Endothelial cell of umbilical vein (primary cell): ENCODE measurements around the gene TEAD3. TPM values are rescaled to one million over a fixed set of nuclear protein-coding genes. Genes with fewer than 3 reads are reported as not detected.

ENCODE experiments used
- BruUV-seq: library from RNA; stranded (reverse); fragments of 400-500 nt; replicated peaks from 2 replicates; lab custom pipeline; 2021; lab: Mats Ljungman, UMichigan
- CTCF ChIA-PET: fragments of 300-600, 350-600 bp; sonication (Branson Sonifier 250); formaldehyde crosslinking; loops from one replicate; lab custom pipeline; 2021; ENCODE audit warnings: antibody characterized with exemption, inconsistent platforms; lab: Charles Lee
- POLR2A ChIA-PET: fragments of 300-600, 350-600 bp; sonication (Branson Sonifier 250); formaldehyde crosslinking; loops from one replicate; lab custom pipeline; 2021; ENCODE audit warnings: antibody characterized with exemption, inconsistent platforms; lab: Charles Lee
- DNase-seq: peaks from one replicate; pipeline ENCODE4 v3.0.0-alpha.2; 2011; ENCODE audit warnings: low read depth, low spot score
- FAIRE-seq: peaks from 2 replicates; lab custom pipeline; 2011; peaks lifted over from hg19 to GRCh38; lab: Jason Lieb, UNC
- H2AFZ ChIP-seq: 2 replicates; pipeline ENCODE4 v1.6.0; 2012; ENCODE audit warnings: low read depth, low read length, control low read depth, inconsistent platforms
- H3K27ac ChIP-seq: 2 replicates; pipeline ENCODE4 v1.5.1; 2011; ENCODE audit warnings: low read depth, mild to moderate bottlenecking, control low read depth, low read length, moderate library complexity; ENCODE audit not compliant: insufficient read depth
- H3K27me3 ChIP-seq, 2 experiments: 2 replicates each; pipeline versions ENCODE4 v1.6.0 to v1.6.1; 2011; ENCODE audit warnings: low read length in 2 of 2, mixed read lengths in 1 of 2; ENCODE audit not compliant: control insufficient read depth in 2 of 2, insufficient read depth in 2 of 2
- H3K36me3 ChIP-seq, 2 experiments: 2 replicates in 1 of 2; 3 replicates in 1 of 2; pipeline ENCODE4 v1.5.1; 2011; ENCODE audit warnings: low read length in 2 of 2, mild to moderate bottlenecking in 1 of 2, moderate library complexity in 1 of 2; ENCODE audit not compliant: control insufficient read depth in 2 of 2, insufficient read depth in 2 of 2; ENCODE audit errors: extremely low read depth in 1 of 2
- H3K4me1 ChIP-seq: 3 replicates; pipeline ENCODE4 v1.5.1; 2011; ENCODE audit warnings: mild to moderate bottlenecking, low read length; ENCODE audit not compliant: control insufficient read depth, insufficient read depth; ENCODE audit errors: extremely low read depth
- H3K4me2 ChIP-seq: 2 replicates; pipeline ENCODE4 v1.6.1; 2011; ENCODE audit warnings: low read length, control low read depth, mixed read lengths; ENCODE audit not compliant: insufficient read depth
- H3K4me3 ChIP-seq, 3 experiments: fragments of 200-600 bp in 1 of 3; sonication (generic), shearing (Covaris generic) in 1 of 3; replicated peaks in 1 of 3; 2 replicates each; pipeline ENCODE4 v1.5.1; 2011 to 2016; ENCODE audit warnings: control low read depth in 3 of 3, low read length in 3 of 3, mild to moderate bottlenecking in 2 of 3, inconsistent platforms in 1 of 3, low read depth in 1 of 3, moderate library complexity in 1 of 3; ENCODE audit not compliant: insufficient read depth in 1 of 3
- H3K79me2 ChIP-seq: 2 replicates; pipeline ENCODE4 v1.6.0; 2012; ENCODE audit warnings: low read length, inconsistent platforms; ENCODE audit not compliant: control insufficient read depth, insufficient read depth
- H3K9ac ChIP-seq: replicated peaks from 2 replicates; pipeline ENCODE3; 2011; ENCODE audit warnings: low read length, control low read depth; ENCODE audit not compliant: insufficient read depth; ENCODE audit errors: extremely low read depth
- H3K9me1 ChIP-seq: replicated peaks from 3 replicates; pipeline ENCODE4 v1.6.0; 2011; ENCODE audit warnings: mild to moderate bottlenecking, low read length; ENCODE audit not compliant: control insufficient read depth, insufficient read depth; ENCODE audit errors: extremely low read depth
- H3K9me3 ChIP-seq: replicated peaks from 2 replicates; pipeline ENCODE4 v1.5.1; 2012; ENCODE audit warnings: low read length, inconsistent platforms; ENCODE audit not compliant: control insufficient read depth, insufficient read depth
- H4K20me1 ChIP-seq: replicated peaks from 2 replicates; pipeline ENCODE3; 2011; ENCODE audit warnings: mild to moderate bottlenecking, low read length; ENCODE audit not compliant: control insufficient read depth, insufficient read depth; ENCODE audit errors: extremely low read depth
- CTCF ChIP-seq, 2 donors: IDR thresholded peaks; 1 replicate in 1 of 2; 2 replicates in 1 of 2; pipeline ENCODE4 v1.5.1; 2011; ENCODE audit warnings: low read length in 2 of 2, mild to moderate bottlenecking in 2 of 2, moderate library complexity in 2 of 2, control low read depth in 1 of 2, inconsistent platforms in 1 of 2, low read depth in 1 of 2; ENCODE audit not compliant: insufficient read depth in 1 of 2; ENCODE audit errors: extremely low read depth in 1 of 2
- EZH2 ChIP-seq: IDR thresholded peaks from 2 replicates; pipeline ENCODE4 v1.6.1; 2012; ENCODE audit warnings: borderline replicate concordance, low read depth, mild to moderate bottlenecking, moderate library complexity, low read length, inconsistent platforms; ENCODE audit not compliant: severe bottlenecking
- FOS ChIP-seq: IDR thresholded peaks from 2 replicates; pipeline ENCODE4 v1.6.1; 2011; ENCODE audit warnings: mild to moderate bottlenecking, low read length, moderate library complexity, borderline replicate concordance; ENCODE audit not compliant: insufficient read depth
- GATA2 ChIP-seq: IDR thresholded peaks from 2 replicates; pipeline ENCODE4 v1.7.0; 2011; ENCODE audit warnings: low read depth, mild to moderate bottlenecking, moderate library complexity, mixed read lengths, low read length; ENCODE audit not compliant: insufficient read length, insufficient read depth
- JUN ChIP-seq: IDR thresholded peaks from 2 replicates; pipeline ENCODE4 v1.6.1; 2011; ENCODE audit warnings: borderline replicate concordance, low read depth; ENCODE audit not compliant: insufficient read length, insufficient read depth
- MAX ChIP-seq: IDR thresholded peaks from 2 replicates; pipeline ENCODE4 v1.6.1; 2011; ENCODE audit not compliant: insufficient read depth, insufficient read length
- MYC ChIP-seq: IDR thresholded peaks from one replicate; pipeline ENCODE4 v1.6.1; 2011; ENCODE audit warnings: mild to moderate bottlenecking, low read depth, low read length
- POLR2A ChIP-seq: IDR thresholded peaks from 2 replicates; pipeline ENCODE4 v1.6.1; 2012; ENCODE audit warnings: low read depth, mild to moderate bottlenecking, control low read depth, low read length
- POLR2AphosphoS5 ChIP-seq: IDR thresholded peaks from 2 replicates; pipeline ENCODE4 v1.6.1; 2012; ENCODE audit warnings: low read depth, mild to moderate bottlenecking, control low read depth, low read length, moderate library complexity; ENCODE audit not compliant: insufficient read depth
- dilution Hi-C: fragments of 300-500 bp; cut with MboI; formaldehyde crosslinking; loops from one replicate; pipeline ENCODE4 v1.15.0; 2019; ENCODE audit warnings: low sequenced_read_pairs; ENCODE audit not compliant: extremely low pct_ligation_motif_present
- intact Hi-C: fragments of 100-400 bp; cut with micrococcal nuclease; formaldehyde crosslinking; loops from one replicate; pipeline ENCODE4 v1.10.0; 2022
- polyA plus RNA-seq, 4 experiments: library from polyadenylated mRNA; depleted of rRNA in 3 of 4; stranded (reverse) in 3 of 4; unstranded in 1 of 4; fragments of >200 nt; gene quantifications; 2 replicates each; pipeline versions ENCODE4 v1.2.1 to v1.2.3, GENCODE V29; 2011 to 2012; ENCODE audit warnings: missing spikeins in 1 of 4
- total RNA-seq: library from RNA; stranded (reverse); gene quantifications from 2 replicates; pipeline ENCODE4 v1.2.3, GENCODE V29; 2021

Gene TEAD3
- total and polyA plus RNA-seq, 2 donors (not counting 3 experiments of a cell fraction or from before 2014, with no cell fraction given), result 1.1 to 1.6 TPM

GRCh38 chr6:35494161-35494563, 2.7 kb downstream of the TEAD3 start:
- no peak overlapping the region for H3K27ac ChIP-seq
- dilution Hi-C loops, result no loop called here
- no peaks in the 10 kb centered on the region for H3K9me3 ChIP-seq
- no peak for TF ChIP-seq MYC
- peak; percentile 50 for TF ChIP-seq POLR2AphosphoS5
- H2AFZ ChIP-seq, result no peak overlapping the region
- no peaks in the 10 kb centered on the region for H4K20me1 ChIP-seq
- ChIA-PET POLR2A (no interaction called here), CTCF (no interaction called here)
- no TSS peak for BruUV-seq
- peak; percentile 30 for DNase-seq
- peak; percentile 88 for FAIRE-seq
- no peaks in the 10 kb centered on the region for H3K36me3 ChIP-seq
- H3K27me3 ChIP-seq, result peaks cover 10 to 16% of the 10 kb centered on the region in 2 experiments
- intact Hi-C loops, result no loop called here
- H3K9ac ChIP-seq, result no peak overlapping the region
- no peak overlapping the region for H3K4me3 ChIP-seq
- H3K9me1 ChIP-seq, result no peaks in the 10 kb centered on the region
- no peaks in the 10 kb centered on the region for H3K79me2 ChIP-seq
- peaks cover 4% of the 10 kb centered on the region for H3K4me1 ChIP-seq
- no peak overlapping the region for H3K4me2 ChIP-seq

GRCh38 chr6:35493307-35493983, 3.4 kb downstream of the TEAD3 start:
- Histone ChIP-seq H3K9me3 (no peaks in the 10 kb centered on the region), H3K36me3 (no peaks in the 10 kb centered on the region), H3K79me2 (no peaks in the 10 kb centered on the region), H3K4me3 (no peak overlapping the region), H4K20me1 (no peaks in the 10 kb centered on the region), H3K4me1 (peaks cover 4% of the 10 kb centered on the region), H2AFZ (no peak overlapping the region), H3K27ac (no peak overlapping the region), H3K9me1 (no peaks in the 10 kb centered on the region), H3K27me3 (peaks cover 10% of the 10 kb centered on the region in 2 experiments), H3K9ac (no peak overlapping the region), H3K4me2 (no peak overlapping the region)
- POLR2A ChIA-PET, result no interaction called here
- no peak for FAIRE-seq
- CTCF ChIA-PET, result no interaction called here
- dilution Hi-C loops (no loop called here), intact Hi-C loops (loop anchor here (2.0 kb wide), 1 partner anchor 25 kb away; the partner anchor contains the start of gene RPL10A)
- BruUV-seq, result no TSS peak
- TF ChIP-seq POLR2AphosphoS5 (no peak), MYC (no peak), EZH2 (no peak), GATA2 (no peak), CTCF (IDR thresholded peaks at IDR 0.05; ENCODE audit: extremely low read depth in 1 of 2, insufficient read depth in 1 of 2, low read depth in 1 of 2, low read length in 2 of 2) (no peak), MAX (no peak), POLR2A (no peak), FOS (no peak), JUN (no peak)
- no peak for DNase-seq
